HG03558 (cell line): Measurements from ENCODE around the gene EXPH5.
"Not testable (repeated sequence)": the region's sequence is repeated elsewhere in the genome, so short reads cannot be mapped to it uniquely, and the experiment has no call there.

Experiments used
- ATAC-seq: cut with Tn5 transposase; IDR thresholded peaks from one replicate; pipeline ENCODE4 v1.9.1; 2021; ENCODE audit warnings: moderate number of reproducible peaks; ENCODE audit not compliant: unreplicated experiment; ENCODE audit errors: extremely low read depth

Gene EXPH5

GRCh38 chr11:108602818-108603217 is 9.2 kb upstream of the EXPH5 start:
- ATAC-seq = not testable (repeated sequence)

GRCh38 chr11:108601150-108601549 is 7.6 kb upstream of the EXPH5 start:
- ATAC-seq = no peak

GRCh38 chr11:108599978-108600377 is 6.4 kb upstream of the EXPH5 start:
- ATAC-seq = no peak

GRCh38 chr11:108597736-108598355 is 4.3 kb upstream of the EXPH5 start:
- ATAC-seq = no peak

GRCh38 chr11:108596701-108597100 is 3.1 kb upstream of the EXPH5 start:
- no peak for ATAC-seq

GRCh38 chr11:108593923-108594434 is 411 bp upstream of the EXPH5 start:
- no peak for ATAC-seq

- ATAC-seq = no peak
Measured at GRCh38 chr11:108592591-108593213, 866 bp downstream of the EXPH5 start.

GRCh38 chr11:108591893-108592292 is 1.7 kb downstream of the EXPH5 start:
- ATAC-seq = no peak

- no peak for ATAC-seq
Measured at GRCh38 chr11:108589136-108589535, 4.4 kb downstream of the EXPH5 start.

- ATAC-seq = no peak
Measured at GRCh38 chr11:108588287-108588686, 5.3 kb downstream of the EXPH5 start.

- no peak for ATAC-seq
Measured at GRCh38 chr11:108587109-108587508, 6.5 kb downstream of the EXPH5 start.

- no peak for ATAC-seq
Measured at GRCh38 chr11:108586600-108586999, 7.0 kb downstream of the EXPH5 start.

GRCh38 chr11:108586185-108586584 is 7.4 kb downstream of the EXPH5 start:
- ATAC-seq = not testable (repeated sequence)

- no peak for ATAC-seq
Measured at GRCh38 chr11:108584973-108585372, 8.6 kb downstream of the EXPH5 start.

GRCh38 chr11:108580645-108581044 is 12.9 kb downstream of the EXPH5 start:
- ATAC-seq = no peak

- ATAC-seq = no peak
Measured at GRCh38 chr11:108580043-108580442, 13.5 kb downstream of the EXPH5 start.

GRCh38 chr11:108576523-108576922 is 17.0 kb downstream of the EXPH5 start:
- ATAC-seq = no peak

GRCh38 chr11:108574675-108575074 is 18.9 kb downstream of the EXPH5 start:
- ATAC-seq = no peak

- no peak for ATAC-seq
Measured at GRCh38 chr11:108571001-108571400, 22.6 kb downstream of the EXPH5 start.

GRCh38 chr11:108569896-108570295 is 23.7 kb downstream of the EXPH5 start:
- no peak for ATAC-seq

GRCh38 chr11:108568195-108568858 is 25.2 kb downstream of the EXPH5 start:
- ATAC-seq = no peak
